ENCODE data around the gene TAGLN.

DNA sequence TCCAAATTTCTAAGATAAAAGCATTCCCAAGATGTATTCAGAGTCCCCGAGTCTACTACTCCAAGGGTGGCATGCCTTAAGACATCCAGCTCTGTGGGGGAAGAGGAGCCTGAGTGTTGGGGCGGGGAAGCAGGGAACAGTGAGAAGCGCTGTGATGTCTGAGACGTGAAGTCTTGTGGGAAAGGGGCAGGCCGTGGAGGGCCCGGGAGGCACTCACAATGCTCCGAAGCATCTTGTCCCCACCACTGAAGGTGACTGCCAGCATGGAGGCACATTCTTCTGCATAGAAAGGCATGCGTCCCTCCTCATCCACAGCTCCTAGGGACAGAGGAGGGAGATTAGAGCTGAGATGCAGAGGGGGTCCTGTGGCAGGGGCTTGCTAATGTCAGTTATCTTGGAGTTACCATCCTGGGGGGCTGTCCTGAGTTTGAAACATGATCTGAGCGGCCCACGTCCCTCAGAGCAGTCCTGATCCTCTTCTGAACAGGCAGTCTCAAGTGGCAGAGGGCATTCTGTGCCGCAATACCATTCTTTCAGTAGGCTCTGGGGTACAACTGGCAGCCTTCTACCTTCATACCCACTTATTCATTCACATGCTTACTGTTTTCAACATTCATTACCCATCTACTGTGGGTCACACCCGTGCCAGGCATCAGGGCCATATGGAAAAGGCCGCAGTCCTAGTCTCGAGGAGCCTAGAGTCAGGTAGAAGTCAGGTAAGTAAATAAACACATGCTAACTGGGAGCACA lies 24.0 kb downstream of the TAGLN start:
- TF ChIP-seq, protein P1, sequence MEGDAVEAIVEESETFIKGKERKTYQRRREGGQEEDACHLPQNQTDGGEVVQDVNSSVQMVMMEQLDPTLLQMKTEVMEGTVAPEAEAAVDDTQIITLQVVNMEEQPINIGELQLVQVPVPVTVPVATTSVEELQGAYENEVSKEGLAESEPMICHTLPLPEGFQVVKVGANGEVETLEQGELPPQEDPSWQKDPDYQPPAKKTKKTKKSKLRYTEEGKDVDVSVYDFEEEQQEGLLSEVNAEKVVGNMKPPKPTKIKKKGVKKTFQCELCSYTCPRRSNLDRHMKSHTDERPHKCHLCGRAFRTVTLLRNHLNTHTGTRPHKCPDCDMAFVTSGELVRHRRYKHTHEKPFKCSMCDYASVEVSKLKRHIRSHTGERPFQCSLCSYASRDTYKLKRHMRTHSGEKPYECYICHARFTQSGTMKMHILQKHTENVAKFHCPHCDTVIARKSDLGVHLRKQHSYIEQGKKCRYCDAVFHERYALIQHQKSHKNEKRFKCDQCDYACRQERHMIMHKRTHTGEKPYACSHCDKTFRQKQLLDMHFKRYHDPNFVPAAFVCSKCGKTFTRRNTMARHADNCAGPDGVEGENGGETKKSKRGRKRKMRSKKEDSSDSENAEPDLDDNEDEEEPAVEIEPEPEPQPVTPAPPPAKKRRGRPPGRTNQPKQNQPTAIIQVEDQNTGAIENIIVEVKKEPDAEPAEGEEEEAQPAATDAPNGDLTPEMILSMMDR (IDR thresholded peaks at IDR 0.05), result no peak
- no peak for TF ChIP-seq RCOR1 (IDR thresholded peaks at IDR 0.05; ENCODE audit: low read length)
- TF ChIP-seq RFX5 (IDR thresholded peaks at IDR 0.05; ENCODE audit: low read length), result no peak
- no peak for TF ChIP-seq RAD21 (IDR thresholded peaks at IDR 0.05; ENCODE audit: low read length)
- TF ChIP-seq, protein P2, sequence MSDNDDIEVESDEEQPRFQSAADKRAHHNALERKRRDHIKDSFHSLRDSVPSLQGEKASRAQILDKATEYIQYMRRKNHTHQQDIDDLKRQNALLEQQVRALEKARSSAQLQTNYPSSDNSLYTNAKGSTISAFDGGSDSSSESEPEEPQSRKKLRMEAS (IDR thresholded peaks at IDR 0.05; ENCODE audit: low read depth), result no peak
- no peak for TF ChIP-seq EZH2phosphoT487 (IDR thresholded peaks at IDR 0.05; ENCODE audit: borderline replicate concordance, low read depth)
- TF ChIP-seq SIN3A (IDR thresholded peaks at IDR 0.05; ENCODE audit: borderline replicate concordance, low read depth, low read length), result no peak
- TF ChIP-seq JUND (IDR thresholded peaks at IDR 0.05), result no peak
